MCF 10A (cell line): ENCODE data around the gene POU4F1. TPM values are rescaled to one million over a fixed set of nuclear protein-coding genes. Genes with fewer than 3 reads are reported as not detected.

Source experiments
- BruUV-seq: library from RNA; stranded (reverse); fragments of 400-500 nt; replicated peaks from 2 replicates; lab custom pipeline; 2021; lab: Mats Ljungman, UMichigan
- CTCF ChIA-PET: fragments of 300-600 bp; sonication (Branson Sonifier 250); formaldehyde crosslinking; extraction: SDS; loops from one replicate; lab custom pipeline; 2021; ENCODE audit warnings: antibody characterized with exemption, inconsistent platforms; lab: Yijun Ruan, JAX
- POLR2A ChIA-PET: fragments of 300-600, 350-650 bp; sonication (Branson Sonifier 250); formaldehyde crosslinking; extraction: SDS; loops from one replicate; lab custom pipeline; 2020; ENCODE audit warnings: antibody characterized with exemption, inconsistent platforms; lab: Yijun Ruan, JAX
- DNase-seq: peaks from one replicate; pipeline ENCODE4 v3.0.0-alpha.2; 2018; ENCODE audit not compliant: unreplicated experiment
- H3K27ac Mint-ChIP-seq: one replicate; pipeline ENCODE4 v1.8.0; 2022; ENCODE audit warnings: mild to moderate bottlenecking, low read depth, mixed read lengths; ENCODE audit not compliant: unreplicated experiment
- H3K27me3 Mint-ChIP-seq: one replicate; pipeline ENCODE4 v1.8.0; 2022; ENCODE audit warnings: mixed read lengths; ENCODE audit not compliant: insufficient read depth, unreplicated experiment
- H3K36me3 Mint-ChIP-seq: one replicate; pipeline ENCODE4 v1.8.0; 2022; ENCODE audit warnings: mild to moderate bottlenecking, moderate library complexity, mixed read lengths; ENCODE audit not compliant: insufficient read depth, unreplicated experiment
- H3K4me1 Mint-ChIP-seq: one replicate; pipeline ENCODE4 v1.8.0; 2022; ENCODE audit warnings: mixed read lengths; ENCODE audit not compliant: insufficient read depth, unreplicated experiment
- H3K4me3 Mint-ChIP-seq: one replicate; pipeline ENCODE4 v1.8.0; 2022; ENCODE audit warnings: mild to moderate bottlenecking, moderate library complexity, mixed read lengths; ENCODE audit not compliant: unreplicated experiment
- H3K9me3 Mint-ChIP-seq: one replicate; pipeline ENCODE4 v1.8.0; 2022; ENCODE audit warnings: mixed read lengths; ENCODE audit not compliant: unreplicated experiment
- intact Hi-C: fragments of 100-400 bp; cut with micrococcal nuclease; formaldehyde crosslinking; loops from 2 replicates; pipeline ENCODE4 v1.14.1; 2022
- total RNA-seq: library from RNA; stranded (reverse); gene quantifications from 2 replicates; pipeline ENCODE4 v1.2.3, GENCODE V29; 2022
- TF ChIP-seq, protein P1 (sequence below): fragments of 200-600 bp; IDR thresholded peaks from one replicate; pipeline ENCODE4 v1.8.0; 2022; ENCODE audit warnings: antibody characterized with exemption, mild to moderate bottlenecking; ENCODE audit not compliant: unreplicated experiment

The POU4F1 gene
- total RNA-seq, 1 experiment from 2014 or later, result not detected

DNA sequence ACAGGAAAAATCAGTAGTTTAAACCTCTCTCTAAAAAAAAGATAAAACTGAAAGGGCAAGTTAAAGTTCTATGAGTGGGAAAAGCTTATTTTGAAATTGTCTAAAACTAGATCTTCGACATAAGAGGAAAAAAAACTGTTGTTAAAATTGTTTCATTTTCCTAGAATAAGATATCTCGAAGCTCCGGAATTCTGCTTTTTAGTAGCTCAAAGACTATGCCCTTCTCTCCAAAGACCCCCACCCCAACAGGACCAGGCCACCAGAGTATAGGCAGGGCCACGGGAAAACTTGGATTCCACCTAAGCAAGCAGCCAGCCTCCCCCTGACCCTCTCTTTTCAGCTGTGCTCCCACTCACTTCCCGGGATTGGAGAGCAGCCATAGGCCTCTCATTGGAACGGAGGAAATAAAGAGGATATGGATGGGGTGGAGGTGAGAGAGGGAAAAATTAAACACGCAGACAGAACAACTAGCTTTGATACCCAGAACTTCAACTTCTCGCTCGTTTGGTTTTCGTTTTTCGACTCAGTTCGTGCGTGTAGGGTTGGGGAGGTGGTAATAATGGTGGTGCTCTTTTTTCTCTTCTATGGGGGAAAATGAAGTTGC is 3.0 kb downstream of the POU4F1 start:
- Mint-ChIP-seq H3K27ac (no peak overlapping the region), H3K4me1 (no peaks in the 10 kb centered on the region)
- CTCF ChIA-PET, result no interaction called here

DNA sequence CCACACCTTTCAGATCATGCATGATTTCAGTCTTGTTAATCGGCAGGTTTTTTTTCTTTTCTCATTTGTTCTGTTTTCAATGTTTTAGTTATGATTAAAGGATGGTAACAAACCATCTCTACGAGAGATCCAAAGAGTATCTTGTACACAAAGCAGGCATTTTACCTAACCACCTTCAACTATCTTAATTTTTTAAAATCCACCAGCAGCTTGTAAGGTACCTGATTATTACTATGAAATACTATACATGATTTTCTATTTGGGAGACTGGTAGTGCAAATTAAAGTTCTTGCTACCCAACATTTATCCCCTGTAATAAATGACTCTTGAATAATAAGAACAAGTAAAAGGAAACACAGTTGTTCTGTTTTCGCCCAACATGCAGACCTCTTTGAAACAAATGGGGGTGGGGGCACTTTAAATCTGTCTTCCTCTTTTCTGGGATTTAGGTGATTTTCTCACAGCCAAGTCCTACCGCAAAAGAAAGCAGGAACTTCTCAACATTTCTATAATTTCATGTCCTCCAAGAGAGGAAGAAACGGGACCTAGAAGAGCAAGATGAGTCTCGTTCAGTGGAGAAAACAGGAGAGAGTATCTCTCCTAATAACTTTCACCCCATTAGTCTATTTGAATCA is 3.6 kb downstream of the POU4F1 start:
- no peaks in the 10 kb centered on the region for H3K36me3 Mint-ChIP-seq
- TF ChIP-seq, protein P1, sequence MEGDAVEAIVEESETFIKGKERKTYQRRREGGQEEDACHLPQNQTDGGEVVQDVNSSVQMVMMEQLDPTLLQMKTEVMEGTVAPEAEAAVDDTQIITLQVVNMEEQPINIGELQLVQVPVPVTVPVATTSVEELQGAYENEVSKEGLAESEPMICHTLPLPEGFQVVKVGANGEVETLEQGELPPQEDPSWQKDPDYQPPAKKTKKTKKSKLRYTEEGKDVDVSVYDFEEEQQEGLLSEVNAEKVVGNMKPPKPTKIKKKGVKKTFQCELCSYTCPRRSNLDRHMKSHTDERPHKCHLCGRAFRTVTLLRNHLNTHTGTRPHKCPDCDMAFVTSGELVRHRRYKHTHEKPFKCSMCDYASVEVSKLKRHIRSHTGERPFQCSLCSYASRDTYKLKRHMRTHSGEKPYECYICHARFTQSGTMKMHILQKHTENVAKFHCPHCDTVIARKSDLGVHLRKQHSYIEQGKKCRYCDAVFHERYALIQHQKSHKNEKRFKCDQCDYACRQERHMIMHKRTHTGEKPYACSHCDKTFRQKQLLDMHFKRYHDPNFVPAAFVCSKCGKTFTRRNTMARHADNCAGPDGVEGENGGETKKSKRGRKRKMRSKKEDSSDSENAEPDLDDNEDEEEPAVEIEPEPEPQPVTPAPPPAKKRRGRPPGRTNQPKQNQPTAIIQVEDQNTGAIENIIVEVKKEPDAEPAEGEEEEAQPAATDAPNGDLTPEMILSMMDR, result no peak
- H3K27me3 Mint-ChIP-seq, result peaks cover 74% of the 10 kb centered on the region
- no peak overlapping the region for H3K27ac Mint-ChIP-seq
- DNase-seq, result no peak
- BruUV-seq, result no TSS peak
- intact Hi-C loops, result no loop called here
- POLR2A ChIA-PET, result interaction anchor here (0.6 kb wide), 1 partner anchor 433 kb away, joined by 3 read pairs; no protein-coding TSS in a partner anchor
- no peaks in the 10 kb centered on the region for H3K4me1 Mint-ChIP-seq
- no peaks in the 10 kb centered on the region for H3K9me3 Mint-ChIP-seq
- CTCF ChIA-PET, result no interaction called here
- no peak overlapping the region for H3K4me3 Mint-ChIP-seq

More for the DNA sequence above, 3.0 kb downstream of the POU4F1 start:
- no peak overlapping the region for H3K4me3 Mint-ChIP-seq
- POLR2A ChIA-PET, result interaction anchor here (0.6 kb wide), 1 partner anchor 434 kb away, joined by 3 read pairs; no protein-coding TSS in a partner anchor
- no peaks in the 10 kb centered on the region for H3K36me3 Mint-ChIP-seq
- intact Hi-C loops, result no loop called here
- peaks cover 76% of the 10 kb centered on the region for H3K27me3 Mint-ChIP-seq
- no peak for DNase-seq
- BruUV-seq, result no TSS peak
- no peaks in the 10 kb centered on the region for H3K9me3 Mint-ChIP-seq
- TF ChIP-seq, protein P1, result no peak

DNA sequence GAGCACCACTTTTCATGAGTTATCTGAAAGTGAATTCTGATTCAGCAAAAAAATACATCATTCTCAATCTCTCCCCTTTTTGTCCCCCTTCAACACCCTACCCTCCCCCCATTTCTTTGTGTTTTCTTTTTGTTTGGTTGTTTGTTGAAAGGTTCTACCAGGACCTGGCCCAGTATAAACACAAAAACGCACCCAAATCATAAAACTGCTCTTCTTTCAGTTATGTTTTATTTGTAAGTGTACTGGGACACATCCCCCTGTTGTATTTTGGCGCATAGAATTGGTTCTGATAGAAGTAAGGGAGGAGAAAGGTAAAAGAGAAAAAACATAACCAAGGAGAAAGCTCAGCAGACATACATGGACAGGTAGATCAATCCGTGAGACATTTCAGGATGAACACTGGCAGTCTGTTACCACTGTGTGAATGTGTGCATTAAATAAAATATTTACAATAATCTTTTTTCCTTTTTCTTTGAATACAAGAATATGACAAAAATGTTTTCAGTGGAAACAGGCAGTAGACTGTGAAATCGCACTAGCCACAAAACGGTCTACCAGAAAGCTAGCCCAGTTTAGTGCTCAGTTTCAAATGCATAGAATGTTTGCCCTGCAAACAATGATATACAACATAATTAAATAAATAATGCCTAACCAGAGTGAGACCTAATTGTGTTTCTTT is 4.2 kb downstream of the POU4F1 start:
- ChIA-PET POLR2A (no interaction called here), CTCF (no interaction called here)
- Mint-ChIP-seq H3K9me3 (no peaks in the 10 kb centered on the region), H3K27ac (no peak overlapping the region), H3K27me3 (peaks cover 74% of the 10 kb centered on the region), H3K4me3 (no peak overlapping the region), H3K4me1 (no peaks in the 10 kb centered on the region), H3K36me3 (no peaks in the 10 kb centered on the region)
- intact Hi-C loops, result no loop called here
- no peak for DNase-seq
- TF ChIP-seq, protein P1, result no peak
- BruUV-seq, result no TSS peak

DNA sequence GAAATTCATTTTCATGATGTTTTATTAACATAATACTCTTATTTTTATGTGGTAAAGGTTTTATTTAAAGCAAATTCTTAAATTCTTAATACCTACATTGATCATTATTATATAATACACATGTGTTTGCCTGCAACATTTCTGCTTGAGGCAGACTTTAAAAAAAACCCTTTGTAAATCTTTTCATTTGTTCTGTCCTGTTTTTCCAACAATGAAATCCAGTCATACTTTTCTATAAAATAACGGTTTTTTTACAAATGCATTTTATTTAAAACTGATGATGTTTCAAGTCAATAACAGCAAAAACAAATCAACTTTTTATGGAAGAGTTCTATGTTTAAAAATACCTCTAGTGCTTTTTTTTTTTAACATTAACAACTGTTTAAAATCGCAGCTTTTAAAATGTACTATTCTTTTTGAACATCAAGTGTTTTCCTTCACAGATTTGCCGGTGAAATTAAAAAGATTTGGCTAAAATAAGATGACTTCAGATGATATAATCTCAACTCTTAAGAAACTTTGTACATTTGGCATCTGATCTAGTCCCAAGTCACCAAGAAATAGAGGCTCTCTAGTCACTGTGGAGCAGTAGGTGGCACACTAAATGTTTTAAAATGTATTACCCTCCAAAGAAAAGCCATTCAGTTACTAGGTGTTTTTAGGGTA is 5.1 kb downstream of the POU4F1 start:
- Mint-ChIP-seq H3K4me3 (no peak overlapping the region), H3K27ac (no peak overlapping the region), H3K27me3 (peaks cover 77% of the 10 kb centered on the region), H3K4me1 (no peaks in the 10 kb centered on the region), H3K36me3 (no peaks in the 10 kb centered on the region), H3K9me3 (no peaks in the 10 kb centered on the region)
- intact Hi-C loops, result no loop called here
- DNase-seq, result no peak
- CTCF ChIA-PET, result no interaction called here
- TF ChIP-seq, protein P1, result no peak
- BruUV-seq, result no TSS peak
- POLR2A ChIA-PET, result no interaction called here
